H1 (cell line): ENCODE measurements around the gene PPP1R17. TPM values are rescaled to one million over a fixed set of nuclear protein-coding genes. Genes with fewer than 3 reads are reported as not detected.

Experiments used
- CTCF ChIA-PET: fragments of 300-600 bp; sonication (Branson Sonifier 250); formaldehyde crosslinking; loops from one replicate; lab custom pipeline; 2021; ENCODE audit not compliant: partially characterized antibody; lab: Charles Lee
- POLR2A ChIA-PET: fragments of 300-600 bp; sonication (Branson Sonifier 250); formaldehyde crosslinking; loops from one replicate; lab custom pipeline; 2021; ENCODE audit warnings: inconsistent platforms; ENCODE audit not compliant: partially characterized antibody; lab: Charles Lee
- DNase-seq, 2 experiments: peaks; one replicate each; pipeline versions ENCODE4 v3.0.0 to v3.0.0-alpha.2; 2010 to 2022; ENCODE audit warnings: low spot score in 2 of 2, low read depth in 1 of 2, mixed read lengths in 1 of 2
- FAIRE-seq: peaks from 2 replicates; lab custom pipeline; 2011; peaks lifted over from hg19 to GRCh38; lab: Jason Lieb, UNC
- H2AFZ ChIP-seq: 2 replicates; pipeline ENCODE4 v1.8.1; 2012; ENCODE audit warnings: low read length, inconsistent platforms
- H2AK5ac ChIP-seq: 2 replicates; pipeline ENCODE4 v1.6.1; 2013; ENCODE audit warnings: low read depth, low read length
- H2BK120ac ChIP-seq: replicated peaks from 2 replicates; pipeline ENCODE3; 2013; ENCODE audit warnings: low read depth, low read length, inconsistent platforms
- H2BK12ac ChIP-seq: 2 replicates; pipeline ENCODE4 v1.6.1; 2013; ENCODE audit warnings: low read depth, low read length
- H2BK15ac ChIP-seq: 2 replicates; pipeline ENCODE4 v1.6.1; 2013; ENCODE audit warnings: low read length
- H2BK20ac ChIP-seq: 2 replicates; pipeline ENCODE4 v1.6.1; 2013; ENCODE audit warnings: low read length
- H2BK5ac ChIP-seq: 2 replicates; pipeline ENCODE4 v1.6.1; 2013; ENCODE audit warnings: low read depth, low read length
- H3K14ac ChIP-seq: 2 replicates; pipeline ENCODE4 v1.6.1; 2013; ENCODE audit warnings: inconsistent platforms; ENCODE audit not compliant: insufficient read length
- H3K18ac ChIP-seq: 2 replicates; pipeline ENCODE4 v1.6.1; 2013; ENCODE audit warnings: low read length; ENCODE audit errors: extremely low read depth
- H3K23ac ChIP-seq: 2 replicates; pipeline ENCODE4 v1.6.1; 2013; ENCODE audit warnings: inconsistent platforms; ENCODE audit not compliant: insufficient read length
- H3K23me2 ChIP-seq: 2 replicates; pipeline ENCODE4 v1.6.1; 2013; ENCODE audit warnings: low read depth, low read length
- H3K27ac ChIP-seq: 2 replicates; pipeline ENCODE4 v1.6.1; 2011; ENCODE audit warnings: low read depth, low read length, inconsistent platforms
- H3K27me3 ChIP-seq, 4 experiments: replicated peaks in 1 of 4; 1 replicate in 1 of 4; 2 replicates in 3 of 4; pipeline versions ENCODE4 v1.6.1 to v1.8.1; 2011 to 2013; ENCODE audit warnings: low read length in 3 of 4, mild to moderate bottlenecking in 3 of 4, inconsistent platforms in 2 of 4, mixed read lengths in 2 of 4, moderate library complexity in 1 of 4; ENCODE audit not compliant: control insufficient read depth in 3 of 4, insufficient read depth in 3 of 4; ENCODE audit errors: extremely low read depth in 1 of 4
- H3K36me3 ChIP-seq, 4 experiments: 2 replicates each; pipeline versions ENCODE4 v1.6.1 to v1.8.1; 2011 to 2013; ENCODE audit warnings: mild to moderate bottlenecking in 4 of 4, low read length in 3 of 4, moderate library complexity in 2 of 4, control low read depth in 1 of 4, inconsistent platforms in 1 of 4; ENCODE audit not compliant: insufficient read depth in 4 of 4, control insufficient read depth in 2 of 4
- H3K4ac ChIP-seq: replicated peaks from 2 replicates; pipeline ENCODE3; 2013; ENCODE audit warnings: low read length, low read depth, mixed read lengths, inconsistent platforms; ENCODE audit not compliant: insufficient read length
- H3K4me1 ChIP-seq, 4 experiments: replicated peaks in 1 of 4; 1 replicate in 1 of 4; 2 replicates in 3 of 4; pipeline versions ENCODE4 v1.6.1 to v1.8.1; 2011 to 2013; ENCODE audit warnings: low read length in 3 of 4, inconsistent platforms in 2 of 4, mixed read lengths in 1 of 4; ENCODE audit not compliant: insufficient read depth in 4 of 4, control insufficient read depth in 3 of 4
- H3K4me2 ChIP-seq, 2 experiments: 2 replicates each; pipeline versions ENCODE4 v1.6.1 to v1.8.1; 2011 to 2013; ENCODE audit warnings: low read depth in 2 of 2, low read length in 2 of 2, control low read depth in 1 of 2, inconsistent platforms in 1 of 2, mild to moderate bottlenecking in 1 of 2; ENCODE audit not compliant: insufficient read depth in 1 of 2
- H3K4me3 ChIP-seq, 4 experiments: fragments of 200-600, 300-600 bp in 1 of 4; sonication (generic), shearing (Covaris generic), sonication (Bioruptor Twin) in 1 of 4; 2 replicates each; pipeline versions ENCODE4 v1.5.1 to v1.8.1; 2011 to 2016; ENCODE audit warnings: low read length in 4 of 4, low read depth in 3 of 4, control low read depth in 2 of 4, inconsistent platforms in 2 of 4, mild to moderate bottlenecking in 2 of 4, mixed read lengths in 1 of 4, moderate library complexity in 1 of 4; ENCODE audit not compliant: insufficient read depth in 2 of 4; ENCODE audit errors: extremely low read depth in 1 of 4
- H3K56ac ChIP-seq: replicated peaks from 2 replicates; pipeline ENCODE3; 2013; ENCODE audit warnings: low read depth, mild to moderate bottlenecking, mixed read lengths, low read length, inconsistent platforms; ENCODE audit not compliant: insufficient read length
- H3K79me1 ChIP-seq: 2 replicates; pipeline ENCODE4 v1.6.1; 2013; ENCODE audit warnings: low read depth, low read length, control low read depth
- H3K79me2 ChIP-seq, 2 experiments: 2 replicates each; pipeline versions ENCODE4 v1.6.1 to v1.8.1; 2012 to 2013; ENCODE audit warnings: low read length in 2 of 2, mild to moderate bottlenecking in 2 of 2, inconsistent platforms in 1 of 2; ENCODE audit not compliant: insufficient read depth in 2 of 2, control insufficient read depth in 1 of 2
- H3K9ac ChIP-seq, 4 experiments: replicated peaks in 1 of 4; 1 replicate in 1 of 4; 2 replicates in 3 of 4; pipeline versions ENCODE4 v1.6.1 to v1.8.1; 2011 to 2013; ENCODE audit warnings: low read depth in 3 of 4, low read length in 3 of 4, control low read depth in 2 of 4, mild to moderate bottlenecking in 2 of 4, moderate library complexity in 2 of 4, inconsistent platforms in 1 of 4; ENCODE audit errors: extremely low read depth in 1 of 4
- H3K9me3 ChIP-seq, 2 experiments: 2 replicates each; pipeline versions ENCODE4 v1.6.1 to v1.8.1; 2012 to 2013; ENCODE audit warnings: mild to moderate bottlenecking in 2 of 2, moderate library complexity in 2 of 2, control low read depth in 1 of 2, inconsistent platforms in 1 of 2, low read depth in 1 of 2, low read length in 1 of 2, mixed read lengths in 1 of 2; ENCODE audit not compliant: insufficient read depth in 2 of 2
- H4K20me1 ChIP-seq, 2 experiments: replicated peaks in 1 of 2; 2 replicates each; pipeline versions ENCODE3 to v1.8.1; 2011 to 2013; ENCODE audit warnings: inconsistent platforms in 2 of 2, low read length in 2 of 2, mild to moderate bottlenecking in 1 of 2; ENCODE audit not compliant: insufficient read depth in 2 of 2, control insufficient read depth in 1 of 2
- H4K5ac ChIP-seq: 2 replicates; pipeline ENCODE4 v1.6.1; 2013; ENCODE audit warnings: low read length, low read depth, mixed read lengths, inconsistent platforms; ENCODE audit not compliant: insufficient read length
- H4K8ac ChIP-seq: 2 replicates; pipeline ENCODE4 v1.8.0; 2013; ENCODE audit warnings: mild to moderate bottlenecking, moderate library complexity, low read length, inconsistent platforms; ENCODE audit not compliant: insufficient read depth; ENCODE audit errors: extremely low read depth
- H4K91ac ChIP-seq: replicated peaks from 2 replicates; pipeline ENCODE3; 2013; ENCODE audit warnings: low read length, mixed read lengths, inconsistent platforms; ENCODE audit not compliant: insufficient read length
- EGR1 ChIP-seq: IDR thresholded peaks from 2 replicates; pipeline ENCODE4 v1.6.1; 2011; ENCODE audit warnings: low read depth, low read length, borderline replicate concordance
- MAX ChIP-seq: IDR thresholded peaks from 2 replicates; pipeline ENCODE4 v1.6.1; 2012; ENCODE audit warnings: inconsistent platforms
- polyA plus RNA-seq, 7 experiments: library from polyadenylated mRNA; depleted of rRNA in 3 of 7; stranded (reverse) in 5 of 7; unstranded in 2 of 7; fragments of >200 nt in 5 of 7; fragments of 200-250 nt in 2 of 7; gene quantifications; 1 replicate in 5 of 7; 2 replicates in 1 of 7; 4 replicates in 1 of 7; pipeline versions ENCODE4 v1.2.1 to v1.2.3, GENCODE V29; 2011 to 2013; ENCODE audit warnings: missing spikeins in 2 of 7, mixed read lengths in 2 of 7
- total RNA-seq: library from RNA; stranded (reverse); fragmentation: NEBNext Ultra II Directional; extraction: Animal tissue kit (Norgen Biotek cat#: 25700); gene quantifications from 2 replicates; pipeline ENCODE4 v1.2.1, GENCODE V29; 2021

Gene PPP1R17
- total and polyA plus RNA-seq, 2 of the 8 experiments (the other 6 are each of a cell fraction or from before 2014, with no cell fraction given): 1.5 to 2.5 TPM

GRCh38 chr7:31747553-31747952 is 60.5 kb downstream of the PPP1R17 start:
- Histone ChIP-seq H3K4ac (no peak overlapping the region), H2BK15ac (no peak overlapping the region), H3K23me2 (no peaks in the 10 kb centered on the region), H3K4me1 (no peaks in the 10 kb centered on the region), H2BK12ac (no peak overlapping the region), H4K5ac (no peak overlapping the region), H2AFZ (no peak overlapping the region)
- DNase-seq: no peak
- TF ChIP-seq MAX (no peak), EGR1 (no peak)
- TF ChIP-seq, all 59 proteins: peak for 0
- Histone ChIP-seq H3K79me2 (no peaks in the 10 kb centered on the region), H3K23ac (no peak overlapping the region), H4K91ac (no peak overlapping the region), H3K4me2 (no peak overlapping the region), H4K8ac (no peak overlapping the region), H3K9me3 (peaks cover 0 to 2% of the 10 kb centered on the region in 2 experiments; a peak in 1 of 4 replicates), H3K14ac (no peak overlapping the region), H4K20me1 (no peaks in the 10 kb centered on the region), H2BK120ac (no peak overlapping the region), H3K36me3 (no peaks in the 10 kb centered on the region), H2BK5ac (no peak overlapping the region), H3K4me3 (no peak overlapping the region), H3K27ac (no peak overlapping the region), H3K27me3 (peaks cover 1 to 12% (median 5%) of the 10 kb centered on the region in 4 experiments; a peak in 5 of 7 replicates), H2AK5ac (no peak overlapping the region), H3K56ac (no peak overlapping the region), H2BK20ac (no peak overlapping the region), H3K79me1 (no peaks in the 10 kb centered on the region), H3K9ac (no peak overlapping the region), H3K18ac (no peak overlapping the region)
- ChIA-PET CTCF (interaction anchor here (1.1 to 3.8 kb wide), 6 partner anchors 12 to 460 kb away, joined by 3 to 21 read pairs (median 4); no protein-coding TSS in a partner anchor), POLR2A (no interaction called here)
- FAIRE-seq: no peak
